GM12873 (cell line): ENCODE data around the gene PCDHA8.
A peak's percentile ranks its signal among the peaks of the same experiment; 100 is the strongest.

Source experiments
- CTCF ChIP-seq: IDR thresholded peaks from 2 replicates; pipeline ENCODE4 v1.5.1; 2012; ENCODE audit warnings: low read depth, mild to moderate bottlenecking, moderate library complexity, low read length, control low read depth; ENCODE audit not compliant: insufficient read depth; ENCODE audit errors: missing control alignments

PCDHA8 gene

GRCh38 chr5:140857177-140857986 lies 16.4 kb downstream of the PCDHA8 start:
- no peak for TF ChIP-seq CTCF

GRCh38 chr5:140857987-140858240 lies 16.9 kb downstream of the PCDHA8 start:
- TF ChIP-seq CTCF, result no peak

GRCh38 chr5:140862441-140863295 lies 21.7 kb downstream of the PCDHA8 start:
- no peak for TF ChIP-seq CTCF

GRCh38 chr5:140868721-140869554 lies 28.0 kb downstream of the PCDHA8 start, which contains the start of gene PCDHA11:
PCDHA11 (plus strand) TSS chr5:140868957; CDS start chr5:140869104, 147 bp downstream.
- peak; percentile 4 for TF ChIP-seq CTCF

- peak; percentile 9 for TF ChIP-seq CTCF
These were observed 28.5 kb downstream of the PCDHA8 start for GRCh38 chr5:140869555-140869886.

- TF ChIP-seq CTCF, result no peak
These were observed 29.5 kb downstream of the PCDHA8 start for GRCh38 chr5:140870221-140871201.
